Measurements from ENCODE around the gene SLC35A3.
"Not testable (repeated sequence)": the region's sequence is repeated elsewhere in the genome, so short reads cannot be mapped to it uniquely, and the experiment has no call there.

SLC35A3 gene

GRCh38 chr1:100035214-100035613, 65.4 kb downstream of the SLC35A3 start:
- Mint-ChIP-seq H3K4me3 (peak overlapping the region; percentile 58), H3K27ac (peak overlapping the region; percentile 51)

GRCh38 chr1:100036718-100037655, 67.2 kb downstream of the SLC35A3 start:
- Mint-ChIP-seq H3K9me3 (no peaks in the 10 kb centered on the region), H3K36me3 (ENCODE audit: low read depth) (peaks cover 59% of the 10 kb centered on the region)

More at GRCh38 chr1:100035214-100035613, 65.4 kb downstream of the SLC35A3 start:
- H3K27me3 Mint-ChIP-seq = no peaks in the 10 kb centered on the region
- DNase-seq = no peak
- H3K9me3 Mint-ChIP-seq = no peaks in the 10 kb centered on the region
- peaks cover 49% of the 10 kb centered on the region for H3K36me3 Mint-ChIP-seq (ENCODE audit: low read depth)
- H3K4me1 Mint-ChIP-seq (ENCODE audit: low read depth) = peaks cover 33% of the 10 kb centered on the region

GRCh38 chr1:100037656-100037926, 67.8 kb downstream of the SLC35A3 start:
- no peak for DNase-seq
- Mint-ChIP-seq H3K4me1 (ENCODE audit: low read depth) (peaks cover 52% of the 10 kb centered on the region), H3K9me3 (no peaks in the 10 kb centered on the region), H3K27ac (peak overlapping the region; percentile 100), H3K27me3 (no peaks in the 10 kb centered on the region), H3K4me3 (peak overlapping the region; percentile 96), H3K36me3 (ENCODE audit: low read depth) (peaks cover 64% of the 10 kb centered on the region)

More at GRCh38 chr1:100036718-100037655, 67.2 kb downstream of the SLC35A3 start:
- H3K4me3 Mint-ChIP-seq = peak overlapping the region; percentile 96
- peaks cover 46% of the 10 kb centered on the region for H3K4me1 Mint-ChIP-seq (ENCODE audit: low read depth)
- peak overlapping the region; percentile 100 for H3K27ac Mint-ChIP-seq
- DNase-seq = no peak
- no peaks in the 10 kb centered on the region for H3K27me3 Mint-ChIP-seq

DNA sequence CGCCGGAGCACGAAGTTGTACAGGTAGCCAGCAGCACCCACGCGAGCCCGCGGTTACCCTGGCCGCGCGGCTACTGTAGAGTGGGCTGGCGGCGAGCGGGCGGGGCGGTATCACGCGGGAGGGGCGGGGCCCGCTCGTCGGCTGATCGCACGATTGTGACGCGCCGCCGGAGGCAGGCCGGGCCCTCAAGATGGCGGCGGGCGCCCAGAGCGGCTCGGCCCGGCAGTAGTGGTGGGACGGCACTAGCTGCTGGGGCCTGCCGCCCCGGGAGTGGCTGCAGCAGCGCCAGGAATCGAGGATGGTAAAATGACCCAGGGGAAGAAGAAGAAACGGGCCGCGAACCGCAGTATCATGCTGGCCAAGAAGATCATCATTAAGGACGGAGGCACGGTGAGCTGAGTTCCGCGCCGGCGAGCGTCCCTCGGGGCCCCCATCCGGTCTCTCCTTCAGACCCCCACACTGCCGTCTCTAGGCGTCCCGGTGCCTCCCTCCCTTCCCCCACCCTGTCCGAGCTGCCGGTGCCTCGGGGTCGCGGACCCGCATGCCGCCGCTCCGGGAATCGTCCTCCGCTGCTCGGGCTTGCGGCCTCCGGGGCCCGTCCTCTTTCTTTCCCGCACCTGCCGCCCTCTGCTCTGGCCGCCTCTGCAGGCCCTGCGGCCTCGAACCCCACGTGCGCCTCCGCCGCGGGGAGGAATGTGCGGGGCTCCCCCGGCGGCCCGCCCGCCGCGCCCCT, 68.3 kb downstream of the SLC35A3 start:
- Mint-ChIP-seq H3K27ac (peak overlapping the region; percentile 100), H3K27me3 (no peaks in the 10 kb centered on the region), H3K36me3 (ENCODE audit: low read depth) (peaks cover 69% of the 10 kb centered on the region), H3K9me3 (no peaks in the 10 kb centered on the region), H3K4me1 (ENCODE audit: low read depth) (peaks cover 57% of the 10 kb centered on the region), H3K4me3 (peak overlapping the region; percentile 96)
- DNase-seq = peak; percentile 91

GRCh38 chr1:100038660-100039287, 69.0 kb downstream of the SLC35A3 start:
- H3K4me1 Mint-ChIP-seq (ENCODE audit: low read depth) = peaks cover 62% of the 10 kb centered on the region
- no peaks in the 10 kb centered on the region for H3K27me3 Mint-ChIP-seq
- H3K9me3 Mint-ChIP-seq = no peaks in the 10 kb centered on the region
- peak overlapping the region; percentile 96 for H3K4me3 Mint-ChIP-seq
- peak; percentile 85 for DNase-seq
- H3K27ac Mint-ChIP-seq = peak overlapping the region; percentile 100
- H3K36me3 Mint-ChIP-seq (ENCODE audit: low read depth) = peaks cover 72% of the 10 kb centered on the region

DNA sequence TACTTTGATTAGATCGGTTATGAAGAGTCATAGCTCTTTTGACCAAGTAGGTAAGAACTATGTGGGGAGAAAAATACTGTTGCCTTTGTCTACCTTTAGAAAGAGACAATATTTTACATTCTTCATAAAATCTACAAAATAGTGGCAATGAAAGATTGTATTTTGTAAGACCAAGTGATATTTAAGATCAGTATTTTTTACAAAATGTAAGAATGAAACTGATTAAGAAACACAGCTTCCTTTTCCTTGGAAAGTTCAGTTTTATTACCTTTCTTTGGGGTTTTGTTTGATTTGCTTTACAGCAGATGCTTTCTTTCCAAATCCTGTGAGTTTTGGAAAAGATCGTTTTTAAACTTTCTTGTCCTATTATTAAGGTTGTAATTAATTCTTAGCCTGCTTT, 69.8 kb downstream of the SLC35A3 start:
- H3K4me1 Mint-ChIP-seq (ENCODE audit: low read depth) = peaks cover 68% of the 10 kb centered on the region
- H3K27me3 Mint-ChIP-seq = no peaks in the 10 kb centered on the region
- H3K36me3 Mint-ChIP-seq (ENCODE audit: low read depth) = peaks cover 78% of the 10 kb centered on the region
- DNase-seq = no peak
- H3K9me3 Mint-ChIP-seq = no peaks in the 10 kb centered on the region
- peak overlapping the region; percentile 96 for H3K4me3 Mint-ChIP-seq
- H3K27ac Mint-ChIP-seq = peak overlapping the region; percentile 100

DNA sequence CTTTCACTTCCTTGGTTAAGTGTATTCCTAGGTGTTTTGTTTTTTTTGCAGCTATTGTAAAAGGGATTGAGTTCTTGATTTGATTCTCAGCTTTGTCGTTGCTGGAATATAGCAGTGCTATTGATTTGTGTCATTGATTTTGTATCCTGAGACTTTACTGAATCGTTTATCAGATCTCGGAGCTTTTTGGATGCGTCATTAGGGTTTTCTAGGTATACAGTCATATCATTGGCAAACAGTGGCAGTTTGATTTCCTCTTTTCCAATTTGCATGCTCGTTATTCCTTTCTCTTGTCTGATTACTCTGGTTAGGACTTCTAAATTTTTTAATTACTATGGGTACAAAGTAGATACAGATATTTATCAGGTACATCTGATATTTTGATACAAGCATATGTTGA, 75.4 kb downstream of the SLC35A3 start:
- Mint-ChIP-seq H3K9me3 (no peaks in the 10 kb centered on the region), H3K27ac (peak overlapping the region; percentile 80), H3K4me1 (ENCODE audit: low read depth) (peaks cover 92% of the 10 kb centered on the region), H3K36me3 (ENCODE audit: low read depth) (peaks cover 64% of the 10 kb centered on the region), H3K4me3 (peak overlapping the region; percentile 9), H3K27me3 (no peaks in the 10 kb centered on the region)
- no peak for DNase-seq

GRCh38 chr1:100047235-100047708, 77.5 kb downstream of the SLC35A3 start:
- peak overlapping the region; percentile 37 for H3K4me3 Mint-ChIP-seq
- peaks cover 69% of the 10 kb centered on the region for H3K36me3 Mint-ChIP-seq (ENCODE audit: low read depth)
- H3K27ac Mint-ChIP-seq = peak overlapping the region; percentile 90
- DNase-seq, H3K9me3 Mint-ChIP-seq, H3K27me3 Mint-ChIP-seq: not testable (repeated sequence)
- H3K4me1 Mint-ChIP-seq (ENCODE audit: low read depth) = peaks cover 84% of the 10 kb centered on the region

DNA sequence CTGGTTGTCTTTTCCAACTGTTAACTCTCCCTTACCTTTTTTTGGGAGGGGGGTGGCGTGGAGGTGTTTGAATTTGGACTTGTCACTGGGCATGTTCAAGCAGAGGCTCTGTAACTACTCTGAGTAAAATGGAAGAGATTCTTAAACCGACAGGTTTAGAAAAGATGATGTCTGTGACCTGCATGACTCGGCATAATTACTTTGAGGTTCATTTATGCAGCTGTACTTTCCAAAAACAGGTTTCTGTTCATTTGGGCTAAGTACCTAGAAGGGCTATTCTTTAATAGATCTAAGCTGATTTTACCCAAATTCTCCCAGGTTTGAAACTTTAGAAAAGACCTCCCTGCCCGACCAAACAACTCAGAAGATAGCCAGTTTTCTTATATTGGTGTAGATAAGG, 80.3 kb downstream of the SLC35A3 start:
- H3K4me1 Mint-ChIP-seq (ENCODE audit: low read depth) = peaks cover 67% of the 10 kb centered on the region
- DNase-seq = no peak
- H3K36me3 Mint-ChIP-seq (ENCODE audit: low read depth) = peaks cover 64% of the 10 kb centered on the region
- H3K27me3 Mint-ChIP-seq = no peaks in the 10 kb centered on the region
- H3K9me3 Mint-ChIP-seq = no peaks in the 10 kb centered on the region
- H3K4me3 Mint-ChIP-seq = no peak overlapping the region
- peak overlapping the region; percentile 91 for H3K27ac Mint-ChIP-seq

GRCh38 chr1:100051401-100051800, 81.6 kb downstream of the SLC35A3 start:
- Mint-ChIP-seq H3K27me3 (no peaks in the 10 kb centered on the region), H3K9me3 (no peaks in the 10 kb centered on the region), H3K36me3 (ENCODE audit: low read depth) (peaks cover 65% of the 10 kb centered on the region), H3K27ac (peak overlapping the region; percentile 63), H3K4me3 (no peak overlapping the region), H3K4me1 (ENCODE audit: low read depth) (peaks cover 59% of the 10 kb centered on the region)
- no peak for DNase-seq

- no peaks in the 10 kb centered on the region for H3K9me3 Mint-ChIP-seq
- H3K36me3 Mint-ChIP-seq (ENCODE audit: low read depth) = peaks cover 70% of the 10 kb centered on the region
- H3K4me3 Mint-ChIP-seq = no peak overlapping the region
- H3K27ac Mint-ChIP-seq = peak overlapping the region; percentile 63
- DNase-seq = no peak
- peaks cover 58% of the 10 kb centered on the region for H3K4me1 Mint-ChIP-seq (ENCODE audit: low read depth)
- no peaks in the 10 kb centered on the region for H3K27me3 Mint-ChIP-seq
Measured at GRCh38 chr1:100051893-100052292, 82.1 kb downstream of the SLC35A3 start.

DNA sequence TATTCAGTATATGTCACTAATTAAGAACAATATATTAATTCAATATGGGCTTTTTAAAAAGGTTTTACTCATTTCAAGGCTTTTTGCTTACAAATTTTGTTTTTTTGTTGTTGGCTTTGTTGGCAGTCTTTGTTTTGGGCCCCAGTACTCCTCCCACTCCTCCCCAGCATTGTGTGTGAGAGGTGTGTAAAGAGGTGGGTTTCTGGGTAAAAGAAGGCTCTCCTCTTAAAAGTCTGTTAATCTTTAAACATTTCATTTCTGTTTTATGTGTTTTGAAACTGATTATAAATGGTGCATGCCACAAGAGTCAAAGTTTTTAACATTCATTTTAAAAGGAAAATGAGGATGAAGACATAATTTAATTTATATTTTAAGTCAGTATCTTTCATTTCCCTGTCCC, 83.3 kb downstream of the SLC35A3 start:
- H3K27ac Mint-ChIP-seq = no peak overlapping the region
- H3K9me3 Mint-ChIP-seq = no peaks in the 10 kb centered on the region
- H3K4me3 Mint-ChIP-seq = no peak overlapping the region
- H3K4me1 Mint-ChIP-seq (ENCODE audit: low read depth) = peaks cover 49% of the 10 kb centered on the region
- H3K36me3 Mint-ChIP-seq (ENCODE audit: low read depth) = peaks cover 76% of the 10 kb centered on the region
- no peak for DNase-seq
- H3K27me3 Mint-ChIP-seq = no peaks in the 10 kb centered on the region

DNA sequence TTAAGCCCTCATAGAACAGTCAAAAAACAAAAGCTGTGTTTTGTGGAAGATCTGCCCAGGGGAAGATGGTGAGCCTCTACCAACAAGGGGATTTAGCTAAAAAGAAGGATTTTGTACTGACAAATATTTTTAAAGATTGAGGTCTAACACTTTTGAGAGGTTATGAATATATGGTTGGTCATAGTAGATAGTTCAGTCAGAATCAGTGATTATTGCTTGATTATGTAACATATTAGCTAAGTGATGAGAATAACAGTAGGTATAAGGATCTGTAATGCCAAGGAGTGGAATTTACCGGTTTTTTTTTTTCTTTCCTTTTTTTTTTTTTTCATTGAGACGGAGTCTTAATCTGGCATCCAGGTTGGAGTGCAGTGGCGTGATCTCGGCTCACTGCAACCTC, 83.9 kb downstream of the SLC35A3 start:
- H3K36me3 Mint-ChIP-seq (ENCODE audit: low read depth) = peaks cover 76% of the 10 kb centered on the region
- H3K4me1 Mint-ChIP-seq (ENCODE audit: low read depth) = peaks cover 43% of the 10 kb centered on the region
- no peak overlapping the region for H3K4me3 Mint-ChIP-seq
- H3K27me3 Mint-ChIP-seq = no peaks in the 10 kb centered on the region
- H3K27ac Mint-ChIP-seq = peak overlapping the region; percentile 1
- H3K9me3 Mint-ChIP-seq = no peaks in the 10 kb centered on the region
- no peak for DNase-seq

DNA sequence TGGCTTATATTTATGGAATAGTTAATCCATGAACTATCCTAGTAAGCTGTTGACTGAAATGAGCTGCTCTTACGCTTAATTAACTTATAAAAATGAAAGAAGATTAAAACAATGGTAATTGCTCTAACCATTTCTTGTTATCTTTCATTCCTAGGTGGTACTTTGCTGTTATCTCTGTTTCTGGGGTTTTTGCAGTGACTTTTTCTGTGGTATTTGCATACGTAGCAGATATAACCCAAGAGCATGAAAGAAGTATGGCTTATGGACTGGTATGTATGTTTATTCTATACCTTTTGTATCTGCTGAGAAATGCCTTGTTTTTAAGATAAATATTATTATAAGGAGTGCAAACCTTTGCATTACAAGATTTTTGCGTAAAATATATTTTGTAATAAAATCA, 91.9 kb downstream of the SLC35A3 start:
- no peak overlapping the region for H3K4me3 Mint-ChIP-seq
- no peak overlapping the region for H3K27ac Mint-ChIP-seq
- DNase-seq = no peak
- H3K4me1 Mint-ChIP-seq (ENCODE audit: low read depth) = peaks cover 37% of the 10 kb centered on the region
- H3K27me3 Mint-ChIP-seq = no peaks in the 10 kb centered on the region
- peaks cover 87% of the 10 kb centered on the region for H3K36me3 Mint-ChIP-seq (ENCODE audit: low read depth)
- H3K9me3 Mint-ChIP-seq = no peaks in the 10 kb centered on the region

All from activated T-cell treated with anti-CD3 and anti-CD28 coated beads, Interleukin-2, amount 50 U/mL, for 24 hours (primary cell).